PC-3 (cell line): ENCODE measurements around the gene CDC7.

Experiments used
- EZH2 ChIP-seq: fragments of 300-600 bp; sonication (generic); IDR thresholded peaks from one replicate; pipeline ENCODE4 v1.6.1; 2017; ENCODE audit warnings: antibody characterized with exemption, mild to moderate bottlenecking, low read length; ENCODE audit not compliant: unreplicated experiment
- EZH2phosphoT487 ChIP-seq: fragments of 300-600 bp; sonication (generic); IDR thresholded peaks from 2 replicates; pipeline ENCODE4 v1.6.1; 2018; ENCODE audit warnings: mild to moderate bottlenecking, antibody characterized with exemption, low read length, borderline replicate concordance
- TF ChIP-seq, protein P1 (sequence below): fragments of 300-600 bp; sonication (generic); conservative IDR thresholded peaks from 2 replicates; pipeline ENCODE4 v1.5.1; 2017; ENCODE audit warnings: antibody characterized with exemption, low read depth, mild to moderate bottlenecking, low read length

DNA sequence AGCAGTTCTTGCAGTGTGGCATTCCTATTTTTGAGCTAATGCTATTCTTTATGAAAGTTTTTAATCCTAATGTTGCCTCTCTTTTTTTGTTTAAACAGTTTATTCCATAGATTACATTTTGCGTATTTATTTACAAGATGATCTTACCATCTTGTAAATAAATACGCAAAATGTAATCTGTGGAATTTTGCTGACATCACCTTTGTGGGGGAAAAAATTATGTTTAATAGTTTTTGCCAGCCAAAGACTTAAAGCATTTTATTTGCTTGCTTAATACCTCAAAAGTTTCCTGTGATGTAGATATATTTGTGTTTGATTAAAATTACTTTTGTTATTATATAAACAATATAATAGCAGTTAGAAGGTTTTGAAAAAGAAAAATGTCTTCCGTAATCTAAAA, 15.3 kb downstream of the CDC7 start:
- TF ChIP-seq, protein P1, sequence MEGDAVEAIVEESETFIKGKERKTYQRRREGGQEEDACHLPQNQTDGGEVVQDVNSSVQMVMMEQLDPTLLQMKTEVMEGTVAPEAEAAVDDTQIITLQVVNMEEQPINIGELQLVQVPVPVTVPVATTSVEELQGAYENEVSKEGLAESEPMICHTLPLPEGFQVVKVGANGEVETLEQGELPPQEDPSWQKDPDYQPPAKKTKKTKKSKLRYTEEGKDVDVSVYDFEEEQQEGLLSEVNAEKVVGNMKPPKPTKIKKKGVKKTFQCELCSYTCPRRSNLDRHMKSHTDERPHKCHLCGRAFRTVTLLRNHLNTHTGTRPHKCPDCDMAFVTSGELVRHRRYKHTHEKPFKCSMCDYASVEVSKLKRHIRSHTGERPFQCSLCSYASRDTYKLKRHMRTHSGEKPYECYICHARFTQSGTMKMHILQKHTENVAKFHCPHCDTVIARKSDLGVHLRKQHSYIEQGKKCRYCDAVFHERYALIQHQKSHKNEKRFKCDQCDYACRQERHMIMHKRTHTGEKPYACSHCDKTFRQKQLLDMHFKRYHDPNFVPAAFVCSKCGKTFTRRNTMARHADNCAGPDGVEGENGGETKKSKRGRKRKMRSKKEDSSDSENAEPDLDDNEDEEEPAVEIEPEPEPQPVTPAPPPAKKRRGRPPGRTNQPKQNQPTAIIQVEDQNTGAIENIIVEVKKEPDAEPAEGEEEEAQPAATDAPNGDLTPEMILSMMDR = no peak
- TF ChIP-seq EZH2phosphoT487 (no peak), EZH2 (no peak)
